GM12891 (cell line): ENCODE measurements around the gene MARK2.

Experiments
- POLR2A ChIP-seq: IDR thresholded peaks from 2 replicates; pipeline ENCODE4 v1.6.1; 2011; ENCODE audit warnings: low read depth, low read length, control low read depth
- POLR2AphosphoS5 ChIP-seq: IDR thresholded peaks from 2 replicates; pipeline ENCODE4 v1.6.1; 2011; ENCODE audit warnings: low read depth, low read length, control low read depth

DNA sequence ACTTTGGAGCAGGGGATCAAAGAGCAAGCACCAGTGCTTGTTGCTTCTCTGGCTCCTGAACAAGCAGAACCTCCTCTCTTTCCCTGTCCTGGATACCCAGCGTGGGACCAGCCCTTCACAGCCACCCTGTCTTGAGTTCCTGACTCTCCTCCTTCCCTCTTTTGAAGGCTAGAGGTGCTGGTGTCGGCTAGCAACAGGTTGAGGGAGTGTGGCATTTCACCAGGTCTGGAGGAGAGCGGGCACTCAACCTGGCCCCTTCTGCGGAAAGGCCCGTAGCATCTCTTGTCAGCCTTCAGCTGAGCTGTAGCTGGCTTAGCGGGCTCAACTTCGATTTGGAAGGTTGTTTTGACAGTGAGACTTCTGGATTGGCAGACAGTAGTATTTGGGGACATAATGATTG, 51.5 kb downstream of the MARK2 start:
- TF ChIP-seq POLR2AphosphoS5: no peak
- no peak for TF ChIP-seq POLR2A
